SK-N-SH treated with all-trans-retinoic acid at 6 μM for 48 hours (cell line): ENCODE data around the gene SCYL3.

ENCODE experiments used
- ATAC-seq: fragments of 200-7000 bp; cut with Tn5 transposase; 3 replicates; pipeline ENCODE4 v1.9.1; 2020; ENCODE audit warnings: mild to moderate bottlenecking, moderate library complexity
- CSRNP3 ChIP-seq: fragments of 250-450 bp; sonication (Bioruptor Pico); IDR thresholded peaks from 2 replicates; pipeline ENCODE4 v1.5.1; 2021; ENCODE audit warnings: mild to moderate bottlenecking, moderate library complexity
- GLIS3 ChIP-seq: fragments of 250-450 bp; sonication (Bioruptor Pico); IDR thresholded peaks from 2 replicates; pipeline ENCODE4 v1.5.0; 2020; ENCODE audit warnings: mild to moderate bottlenecking, moderate library complexity
- ISL1 ChIP-seq: fragments of 250-450 bp; sonication (Bioruptor Pico); IDR thresholded peaks from 2 replicates; pipeline ENCODE4 v2.1.2; 2022; ENCODE audit warnings: mild to moderate bottlenecking, moderate library complexity
- POU6F1 ChIP-seq: fragments of 250-450 bp; sonication (Bioruptor Pico); IDR thresholded peaks from 2 replicates; pipeline ENCODE4 v1.8.0; 2021; ENCODE audit warnings: low read depth, mild to moderate bottlenecking, moderate library complexity, borderline replicate concordance
- RARB ChIP-seq: fragments of 250-450 bp; sonication (Bioruptor Pico); IDR thresholded peaks from 2 replicates; pipeline ENCODE4 v1.8.0; 2021; ENCODE audit warnings: mild to moderate bottlenecking, moderate library complexity
- ZFP3 ChIP-seq: fragments of 250-450 bp; sonication (Bioruptor Pico); IDR thresholded peaks from 2 replicates; pipeline ENCODE4 v1.5.0; 2020; ENCODE audit warnings: mild to moderate bottlenecking, moderate library complexity
- ZFP30 ChIP-seq: fragments of 450-650 bp; formaldehyde crosslinking; IDR thresholded peaks from 2 replicates; pipeline ENCODE4 v1.5.0; 2022; ENCODE audit warnings: mild to moderate bottlenecking, moderate library complexity
- TF ChIP-seq, protein P1 (sequence below): fragments of 250-450 bp; sonication (Bioruptor Pico); IDR thresholded peaks from 2 replicates; pipeline ENCODE4 v1.5.0; 2020; ENCODE audit warnings: mild to moderate bottlenecking, moderate library complexity

Gene SCYL3

DNA sequence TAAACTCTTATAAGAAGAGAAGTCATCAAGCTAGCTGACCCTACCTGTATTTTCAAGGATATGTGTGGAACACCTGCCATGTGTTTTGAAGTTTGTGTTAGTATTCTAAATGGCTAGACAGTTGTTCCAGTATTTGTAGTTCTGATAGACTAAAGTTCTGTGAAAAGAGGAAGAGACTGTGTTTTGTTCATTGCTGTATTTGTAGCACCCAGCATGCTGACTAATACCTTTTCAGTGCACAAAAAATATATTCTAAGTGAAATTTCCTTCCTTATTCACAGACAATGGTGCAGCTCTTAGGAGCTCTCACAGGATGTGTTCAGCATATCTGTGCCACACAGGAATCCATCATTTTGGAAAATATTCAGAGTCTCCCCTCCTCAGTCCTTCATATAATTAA lies 90.8 kb downstream of the SCYL3 start:
- no peak for ATAC-seq
- TF ChIP-seq, protein P1, sequence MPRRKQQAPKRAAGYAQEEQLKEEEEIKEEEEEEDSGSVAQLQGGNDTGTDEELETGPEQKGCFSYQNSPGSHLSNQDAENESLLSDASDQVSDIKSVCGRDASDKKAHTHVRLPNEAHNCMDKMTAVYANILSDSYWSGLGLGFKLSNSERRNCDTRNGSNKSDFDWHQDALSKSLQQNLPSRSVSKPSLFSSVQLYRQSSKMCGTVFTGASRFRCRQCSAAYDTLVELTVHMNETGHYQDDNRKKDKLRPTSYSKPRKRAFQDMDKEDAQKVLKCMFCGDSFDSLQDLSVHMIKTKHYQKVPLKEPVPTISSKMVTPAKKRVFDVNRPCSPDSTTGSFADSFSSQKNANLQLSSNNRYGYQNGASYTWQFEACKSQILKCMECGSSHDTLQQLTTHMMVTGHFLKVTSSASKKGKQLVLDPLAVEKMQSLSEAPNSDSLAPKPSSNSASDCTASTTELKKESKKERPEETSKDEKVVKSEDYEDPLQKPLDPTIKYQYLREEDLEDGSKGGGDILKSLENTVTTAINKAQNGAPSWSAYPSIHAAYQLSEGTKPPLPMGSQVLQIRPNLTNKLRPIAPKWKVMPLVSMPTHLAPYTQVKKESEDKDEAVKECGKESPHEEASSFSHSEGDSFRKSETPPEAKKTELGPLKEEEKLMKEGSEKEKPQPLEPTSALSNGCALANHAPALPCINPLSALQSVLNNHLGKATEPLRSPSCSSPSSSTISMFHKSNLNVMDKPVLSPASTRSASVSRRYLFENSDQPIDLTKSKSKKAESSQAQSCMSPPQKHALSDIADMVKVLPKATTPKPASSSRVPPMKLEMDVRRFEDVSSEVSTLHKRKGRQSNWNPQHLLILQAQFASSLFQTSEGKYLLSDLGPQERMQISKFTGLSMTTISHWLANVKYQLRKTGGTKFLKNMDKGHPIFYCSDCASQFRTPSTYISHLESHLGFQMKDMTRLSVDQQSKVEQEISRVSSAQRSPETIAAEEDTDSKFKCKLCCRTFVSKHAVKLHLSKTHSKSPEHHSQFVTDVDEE (CRISPR knock-in tag), result no peak
- TF ChIP-seq ZFP3 (CRISPR knock-in tag) (no peak), CSRNP3 (CRISPR knock-in tag) (no peak), ISL1 (CRISPR knock-in tag) (no peak), GLIS3 (CRISPR knock-in tag) (no peak), ZFP30 (no peak), POU6F1 (CRISPR knock-in tag) (no peak), RARB (CRISPR knock-in tag) (no peak)
